HL-60 (cell line): Measurements from ENCODE around the gene CHRNB2.

Experiments
- TF ChIP-seq, protein P1 (sequence below): IDR thresholded peaks from one replicate; pipeline ENCODE4 v1.5.1; 2011; ENCODE audit warnings: low read length, control low read depth, inconsistent platforms; ENCODE audit not compliant: insufficient read depth
- TF ChIP-seq, protein P2 (sequence below): IDR thresholded peaks from 2 replicates; pipeline ENCODE4 v1.6.1; 2012; ENCODE audit warnings: low read depth; ENCODE audit not compliant: insufficient replicate concordance

- TF ChIP-seq, protein P1, sequence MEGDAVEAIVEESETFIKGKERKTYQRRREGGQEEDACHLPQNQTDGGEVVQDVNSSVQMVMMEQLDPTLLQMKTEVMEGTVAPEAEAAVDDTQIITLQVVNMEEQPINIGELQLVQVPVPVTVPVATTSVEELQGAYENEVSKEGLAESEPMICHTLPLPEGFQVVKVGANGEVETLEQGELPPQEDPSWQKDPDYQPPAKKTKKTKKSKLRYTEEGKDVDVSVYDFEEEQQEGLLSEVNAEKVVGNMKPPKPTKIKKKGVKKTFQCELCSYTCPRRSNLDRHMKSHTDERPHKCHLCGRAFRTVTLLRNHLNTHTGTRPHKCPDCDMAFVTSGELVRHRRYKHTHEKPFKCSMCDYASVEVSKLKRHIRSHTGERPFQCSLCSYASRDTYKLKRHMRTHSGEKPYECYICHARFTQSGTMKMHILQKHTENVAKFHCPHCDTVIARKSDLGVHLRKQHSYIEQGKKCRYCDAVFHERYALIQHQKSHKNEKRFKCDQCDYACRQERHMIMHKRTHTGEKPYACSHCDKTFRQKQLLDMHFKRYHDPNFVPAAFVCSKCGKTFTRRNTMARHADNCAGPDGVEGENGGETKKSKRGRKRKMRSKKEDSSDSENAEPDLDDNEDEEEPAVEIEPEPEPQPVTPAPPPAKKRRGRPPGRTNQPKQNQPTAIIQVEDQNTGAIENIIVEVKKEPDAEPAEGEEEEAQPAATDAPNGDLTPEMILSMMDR = no peak
- TF ChIP-seq, protein P2, sequence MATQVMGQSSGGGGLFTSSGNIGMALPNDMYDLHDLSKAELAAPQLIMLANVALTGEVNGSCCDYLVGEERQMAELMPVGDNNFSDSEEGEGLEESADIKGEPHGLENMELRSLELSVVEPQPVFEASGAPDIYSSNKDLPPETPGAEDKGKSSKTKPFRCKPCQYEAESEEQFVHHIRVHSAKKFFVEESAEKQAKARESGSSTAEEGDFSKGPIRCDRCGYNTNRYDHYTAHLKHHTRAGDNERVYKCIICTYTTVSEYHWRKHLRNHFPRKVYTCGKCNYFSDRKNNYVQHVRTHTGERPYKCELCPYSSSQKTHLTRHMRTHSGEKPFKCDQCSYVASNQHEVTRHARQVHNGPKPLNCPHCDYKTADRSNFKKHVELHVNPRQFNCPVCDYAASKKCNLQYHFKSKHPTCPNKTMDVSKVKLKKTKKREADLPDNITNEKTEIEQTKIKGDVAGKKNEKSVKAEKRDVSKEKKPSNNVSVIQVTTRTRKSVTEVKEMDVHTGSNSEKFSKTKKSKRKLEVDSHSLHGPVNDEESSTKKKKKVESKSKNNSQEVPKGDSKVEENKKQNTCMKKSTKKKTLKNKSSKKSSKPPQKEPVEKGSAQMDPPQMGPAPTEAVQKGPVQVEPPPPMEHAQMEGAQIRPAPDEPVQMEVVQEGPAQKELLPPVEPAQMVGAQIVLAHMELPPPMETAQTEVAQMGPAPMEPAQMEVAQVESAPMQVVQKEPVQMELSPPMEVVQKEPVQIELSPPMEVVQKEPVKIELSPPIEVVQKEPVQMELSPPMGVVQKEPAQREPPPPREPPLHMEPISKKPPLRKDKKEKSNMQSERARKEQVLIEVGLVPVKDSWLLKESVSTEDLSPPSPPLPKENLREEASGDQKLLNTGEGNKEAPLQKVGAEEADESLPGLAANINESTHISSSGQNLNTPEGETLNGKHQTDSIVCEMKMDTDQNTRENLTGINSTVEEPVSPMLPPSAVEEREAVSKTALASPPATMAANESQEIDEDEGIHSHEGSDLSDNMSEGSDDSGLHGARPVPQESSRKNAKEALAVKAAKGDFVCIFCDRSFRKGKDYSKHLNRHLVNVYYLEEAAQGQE = no peak
Measured at GRCh38 chr1:154605534-154605933, 38.0 kb downstream of the CHRNB2 start.
